GM12872 (cell line): ENCODE data around the gene RPE.

Experiments
- CTCF ChIP-seq: IDR thresholded peaks from 3 replicates; pipeline ENCODE4 v1.5.1; 2011; ENCODE audit warnings: low read depth, mild to moderate bottlenecking, low read length, moderate library complexity; ENCODE audit not compliant: insufficient read depth

RPE gene

GRCh38 chr2:210002158-210003157, at the start of gene RPE:
RPE (plus strand) TSS chr2:210002638; CDS start chr2:210002662, 24 bp downstream.
- no peak for TF ChIP-seq CTCF

GRCh38 chr2:209956271-209956670, 46.2 kb upstream of the RPE start:
- no peak for TF ChIP-seq CTCF

- TF ChIP-seq CTCF: no peak
Measured at GRCh38 chr2:209958016-209958415, 44.4 kb upstream of the RPE start.

GRCh38 chr2:209960045-209960444, 42.4 kb upstream of the RPE start:
- TF ChIP-seq CTCF: no peak

GRCh38 chr2:209960676-209961630, 41.5 kb upstream of the RPE start:
- peak; percentile 78 for TF ChIP-seq CTCF

GRCh38 chr2:209965723-209966122, 36.7 kb upstream of the RPE start:
- TF ChIP-seq CTCF: no peak

GRCh38 chr2:209969692-209970091, 32.7 kb upstream of the RPE start:
- TF ChIP-seq CTCF: no peak
